GM12801 (cell line): ENCODE measurements around the gene SUSD6.

ENCODE experiments used
- TF ChIP-seq, protein P1 (sequence below): IDR thresholded peaks from one replicate; pipeline ENCODE4 v1.5.1; 2011; ENCODE audit warnings: control low read depth; ENCODE audit not compliant: insufficient read length; ENCODE audit errors: extremely low read depth

SUSD6 gene

DNA sequence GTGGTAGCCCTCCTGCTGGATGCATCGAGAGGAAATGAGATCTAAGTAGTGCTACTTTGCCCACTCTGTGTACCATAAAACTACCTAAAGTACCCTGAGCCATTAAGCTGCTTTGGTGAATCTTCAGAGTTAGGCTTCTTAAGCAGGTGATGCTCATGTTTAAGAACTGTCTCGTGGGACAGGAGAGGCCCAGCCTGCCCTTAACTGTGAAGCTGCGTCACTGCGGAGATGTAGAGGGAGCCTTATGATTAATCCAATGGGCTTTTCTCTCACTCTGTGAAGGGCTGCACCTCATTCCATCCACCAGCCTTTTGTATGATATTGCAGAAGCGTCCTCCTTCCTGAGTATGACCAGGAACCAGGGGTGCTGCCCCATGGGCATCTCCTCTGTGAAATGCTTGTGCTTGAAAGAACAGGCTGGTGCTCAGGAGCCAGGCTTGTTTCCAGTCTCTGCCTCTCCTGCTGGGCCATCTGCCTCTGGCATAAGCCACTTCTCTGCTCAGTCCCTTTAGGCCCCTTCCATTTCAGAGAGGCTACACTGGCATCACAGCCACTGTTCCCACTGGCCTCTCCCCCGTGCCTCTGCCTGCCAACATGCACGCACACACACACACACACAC is 30.0 kb upstream of the SUSD6 start:
- TF ChIP-seq, protein P1, sequence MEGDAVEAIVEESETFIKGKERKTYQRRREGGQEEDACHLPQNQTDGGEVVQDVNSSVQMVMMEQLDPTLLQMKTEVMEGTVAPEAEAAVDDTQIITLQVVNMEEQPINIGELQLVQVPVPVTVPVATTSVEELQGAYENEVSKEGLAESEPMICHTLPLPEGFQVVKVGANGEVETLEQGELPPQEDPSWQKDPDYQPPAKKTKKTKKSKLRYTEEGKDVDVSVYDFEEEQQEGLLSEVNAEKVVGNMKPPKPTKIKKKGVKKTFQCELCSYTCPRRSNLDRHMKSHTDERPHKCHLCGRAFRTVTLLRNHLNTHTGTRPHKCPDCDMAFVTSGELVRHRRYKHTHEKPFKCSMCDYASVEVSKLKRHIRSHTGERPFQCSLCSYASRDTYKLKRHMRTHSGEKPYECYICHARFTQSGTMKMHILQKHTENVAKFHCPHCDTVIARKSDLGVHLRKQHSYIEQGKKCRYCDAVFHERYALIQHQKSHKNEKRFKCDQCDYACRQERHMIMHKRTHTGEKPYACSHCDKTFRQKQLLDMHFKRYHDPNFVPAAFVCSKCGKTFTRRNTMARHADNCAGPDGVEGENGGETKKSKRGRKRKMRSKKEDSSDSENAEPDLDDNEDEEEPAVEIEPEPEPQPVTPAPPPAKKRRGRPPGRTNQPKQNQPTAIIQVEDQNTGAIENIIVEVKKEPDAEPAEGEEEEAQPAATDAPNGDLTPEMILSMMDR: no peak

DNA sequence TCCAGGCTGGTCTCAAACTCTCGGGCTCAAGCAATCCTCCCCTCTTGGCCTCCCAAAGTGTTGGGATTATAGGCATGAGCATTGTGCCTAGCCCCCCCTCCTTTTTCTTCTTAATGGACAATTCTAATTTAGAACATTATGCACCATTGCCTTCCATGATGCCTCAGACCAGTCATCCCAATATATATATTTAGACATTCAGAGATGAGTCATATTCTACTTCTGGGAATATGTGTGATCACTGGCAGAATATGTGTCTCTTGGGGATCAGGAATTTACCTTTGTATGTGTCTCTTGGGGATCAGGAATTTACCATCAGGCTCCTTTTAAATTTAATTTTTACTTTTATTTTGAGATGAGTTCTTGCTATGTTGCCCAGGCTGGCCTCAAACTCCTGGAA is 29.2 kb upstream of the SUSD6 start:
- TF ChIP-seq, protein P1: no peak

DNA sequence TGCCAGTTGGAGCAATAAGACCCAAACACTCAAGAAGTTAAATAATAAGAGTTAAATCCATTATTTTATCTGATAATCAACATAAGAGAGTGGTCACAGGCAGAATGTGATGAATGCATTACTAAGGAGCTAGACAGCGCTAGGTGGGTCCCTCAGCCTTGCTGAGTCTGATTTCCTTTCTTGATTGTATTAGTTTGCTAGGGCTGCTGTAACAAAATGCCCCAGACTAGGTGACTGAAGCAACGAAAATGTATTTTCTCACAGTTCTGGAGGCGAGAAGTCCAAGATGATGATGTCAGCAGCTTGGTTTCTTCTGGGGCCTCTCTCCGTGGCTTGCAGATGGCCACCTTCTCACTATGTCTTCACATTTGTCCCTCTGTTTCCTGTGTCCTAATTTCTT is 28.6 kb upstream of the SUSD6 start:
- TF ChIP-seq, protein P1: no peak

DNA sequence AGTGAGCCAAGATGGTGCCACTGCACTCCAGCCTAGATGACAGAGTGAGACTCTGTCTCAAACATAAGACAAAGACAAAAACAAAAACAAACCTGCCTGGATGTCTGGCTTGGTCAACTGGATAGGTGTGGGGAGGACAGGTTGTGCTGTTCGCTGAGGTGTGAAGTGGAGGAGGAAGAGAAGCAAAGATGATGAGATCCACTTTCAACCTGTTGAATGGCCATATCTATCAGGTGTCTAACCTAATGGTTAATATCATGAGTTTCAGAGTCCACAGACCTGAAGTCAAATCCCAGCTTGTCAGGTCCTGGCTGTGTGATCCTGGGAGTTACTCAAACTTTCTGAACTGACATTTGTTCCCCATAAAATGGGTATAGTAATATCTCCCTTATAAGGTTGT is 27.0 kb upstream of the SUSD6 start:
- TF ChIP-seq, protein P1: no peak

DNA sequence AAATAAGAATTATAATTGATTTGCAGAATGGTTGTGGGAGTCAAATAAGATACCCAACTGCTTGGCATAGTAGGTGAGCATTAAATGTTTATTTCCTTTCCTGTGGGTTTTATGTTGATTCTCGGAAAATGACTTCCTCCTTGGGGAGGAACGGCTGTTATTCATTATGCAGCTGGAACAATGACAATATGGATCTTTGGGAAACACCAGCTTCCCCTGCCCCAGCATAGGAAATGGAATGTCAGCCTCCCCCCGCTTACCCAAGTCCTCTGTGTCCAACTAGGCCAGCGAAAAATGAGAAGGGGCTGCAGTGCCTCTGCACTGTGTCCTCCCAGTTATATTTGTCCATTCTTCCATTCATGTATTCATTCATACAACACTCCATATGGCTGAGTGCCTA is 25.0 kb upstream of the SUSD6 start:
- TF ChIP-seq, protein P1: no peak

DNA sequence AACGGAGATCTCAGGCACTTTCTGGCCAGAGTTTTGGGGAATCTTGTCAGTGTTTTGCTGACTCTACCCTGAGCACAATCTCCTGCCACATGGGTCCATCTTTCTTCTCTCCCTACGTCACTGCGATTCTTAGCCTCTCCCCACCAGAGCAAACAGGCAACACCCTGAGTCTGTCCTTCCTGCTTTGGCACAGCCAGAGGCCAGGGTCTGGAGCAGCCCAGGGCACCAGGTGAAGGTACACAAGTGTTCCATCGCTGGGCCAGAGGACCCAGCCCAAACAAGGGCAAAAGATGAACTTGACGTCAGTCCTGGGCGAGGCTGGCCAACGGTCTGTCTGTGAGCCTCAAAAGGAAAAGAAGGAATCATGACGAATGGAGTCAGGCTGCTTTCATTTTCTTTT is 24.0 kb upstream of the SUSD6 start:
- TF ChIP-seq, protein P1: no peak

DNA sequence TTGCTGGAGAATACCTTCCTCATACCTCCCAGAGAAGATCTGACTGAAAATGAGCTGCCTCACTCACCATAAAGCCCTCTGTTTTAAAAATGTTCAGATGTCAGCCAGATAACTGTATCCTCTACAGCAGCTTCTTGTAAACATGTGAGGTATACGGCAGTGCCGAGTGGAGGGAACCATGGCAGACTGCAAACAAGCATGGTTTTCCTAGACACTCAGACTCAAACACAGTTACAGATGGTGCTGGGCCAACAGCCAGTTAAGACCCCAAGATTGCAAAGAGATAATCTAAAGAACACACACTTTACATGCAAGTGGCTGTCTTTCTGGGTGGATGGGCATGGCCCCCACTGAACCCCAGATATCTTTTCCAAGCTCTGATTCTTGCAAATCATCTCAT is 20.1 kb upstream of the SUSD6 start:
- TF ChIP-seq, protein P1: no peak
